OCI-LY7 (cell line): ENCODE data around the gene FUT7.

Experiments
- CTCF ChIP-seq: fragments of 200-600 bp; sonication (generic); conservative IDR thresholded peaks from 2 replicates; pipeline ENCODE4 v1.5.1; 2014; ENCODE audit warnings: mild to moderate bottlenecking, antibody characterized with exemption, low read length, moderate library complexity, mixed read lengths
- EZH2phosphoT487 ChIP-seq: fragments of 200-600 bp; sonication (generic); IDR thresholded peaks from 2 replicates; pipeline ENCODE4 v1.6.1; 2018; ENCODE audit warnings: low read depth, borderline replicate concordance, mild to moderate bottlenecking, mixed run types, antibody characterized with exemption, low read length, moderate library complexity, mixed read lengths

GRCh38 chr9:137077010-137077747 lies 45.3 kb upstream of the FUT7 start, which contains the start of gene UAP1L1:
- TF ChIP-seq CTCF, result no peak
- TF ChIP-seq EZH2phosphoT487, result no peak
